ENCODE data around the gene SNCB. TPM values are rescaled to one million over a fixed set of nuclear protein-coding genes. Genes with fewer than 3 reads are reported as not detected.

The SNCB gene
- total and polyA plus RNA-seq, 2 donors (not counting 1 experiment from before 2014, with no cell fraction given) = 0.17 to 0.22 TPM

- Histone ChIP-seq H3K4me3 (replicated peaks in 1 of 4; ENCODE audit: control extremely low read depth in 1 of 4, insufficient read depth in 1 of 4, low read depth in 3 of 4, low read length in 4 of 4) (no peak overlapping the region), H3K27me3 (ENCODE audit: control insufficient read depth, insufficient read depth, low read length) (no peaks in the 10 kb centered on the region), H3K27ac (ENCODE audit: insufficient read depth, low read length) (no peak overlapping the region), H3K9me3 (ENCODE audit: control insufficient read depth, insufficient read depth, low read depth, low read length) (no peaks in the 10 kb centered on the region), H3K9ac (ENCODE audit: insufficient read depth, low read length) (no peak overlapping the region), H4K20me1 (ENCODE audit: control insufficient read depth, extremely low read depth, insufficient read depth, low read length) (no peaks in the 10 kb centered on the region), H3K4me2 (ENCODE audit: extremely low read depth, insufficient read depth, low read length) (no peak overlapping the region), H3K79me2 (ENCODE audit: control insufficient read depth, insufficient read depth, low read length) (no peaks in the 10 kb centered on the region), H2AFZ (ENCODE audit: low read length) (no peak overlapping the region), H3K4me1 (ENCODE audit: control insufficient read depth, extremely low read depth, insufficient read depth, low read length) (no peaks in the 10 kb centered on the region), H3K36me3 (ENCODE audit: control insufficient read depth, insufficient read depth, low read length) (peaks cover 1% of the 10 kb centered on the region)
- TF ChIP-seq CTCF (conservative IDR thresholded peaks at IDR 0.05 in 1 of 2, IDR thresholded peaks at IDR 0.05 in 1 of 2; ENCODE audit: low read depth in 1 of 2, low read length in 2 of 2) (no peak), EZH2 (IDR thresholded peaks at IDR 0.05; ENCODE audit: low read length, missing control alignments) (no peak)
- DNase-seq (ENCODE audit: low read depth in 2 of 2) = no peak
Observed at GRCh38 chr5:176597417-176598389, 32.6 kb downstream of the SNCB start.

- no peaks in the 10 kb centered on the region for H4K20me1 ChIP-seq (ENCODE audit: control insufficient read depth, extremely low read depth, insufficient read depth, low read length)
Observed at GRCh38 chr5:176596689-176597416, 33.5 kb downstream of the SNCB start.

More at GRCh38 chr5:176596689-176597416, 33.5 kb downstream of the SNCB start:
- no peak for TF ChIP-seq EZH2 (IDR thresholded peaks at IDR 0.05; ENCODE audit: low read length, missing control alignments)
- TF ChIP-seq CTCF (conservative IDR thresholded peaks at IDR 0.05 in 1 of 2, IDR thresholded peaks at IDR 0.05 in 1 of 2; ENCODE audit: low read depth in 1 of 2, low read length in 2 of 2) = peak in 1 of 2 donors; percentile 20
- Histone ChIP-seq H3K4me2 (ENCODE audit: extremely low read depth, insufficient read depth, low read length) (peak overlapping the region; percentile 59), H3K9me3 (ENCODE audit: control insufficient read depth, insufficient read depth, low read depth, low read length) (no peaks in the 10 kb centered on the region), H3K4me3 (replicated peaks in 1 of 4; ENCODE audit: control extremely low read depth in 1 of 4, insufficient read depth in 1 of 4, low read depth in 3 of 4, low read length in 4 of 4) (peak overlapping the region in 1 of 4 experiments; percentile 27), H3K9ac (ENCODE audit: insufficient read depth, low read length) (peak overlapping the region; percentile 7), H3K79me2 (ENCODE audit: control insufficient read depth, insufficient read depth, low read length) (no peaks in the 10 kb centered on the region), H3K4me1 (ENCODE audit: control insufficient read depth, extremely low read depth, insufficient read depth, low read length) (no peaks in the 10 kb centered on the region), H3K36me3 (ENCODE audit: control insufficient read depth, insufficient read depth, low read length) (peaks cover 1% of the 10 kb centered on the region), H3K27me3 (ENCODE audit: control insufficient read depth, insufficient read depth, low read length) (no peaks in the 10 kb centered on the region), H2AFZ (ENCODE audit: low read length) (peak overlapping the region; percentile 35), H3K27ac (ENCODE audit: insufficient read depth, low read length) (no peak overlapping the region)
- DNase-seq (ENCODE audit: low read depth in 2 of 2) = peak in 1 of 2 donors; percentile 45
